ENCODE results near the gene UFD1. TPM values are rescaled to one million over a fixed set of nuclear protein-coding genes. Genes with fewer than 3 reads are reported as not detected.

Gene UFD1
- total and polyA plus RNA-seq, 2 of the 4 experiments (the other 2 are of a cell fraction) = 149 to 152 TPM

GRCh38 chr22:19519041-19519926 is 40.3 kb upstream of the UFD1 start:
- H3K56ac ChIP-seq (ENCODE audit: extremely low read depth, insufficient read depth, low read length) = no peak overlapping the region
- intact Hi-C loops (cut with micrococcal nuclease) = no loop called here
- 100% methylated on average over 3 of the region's 17 CpGs; no CpG with 5 or more reads in 1 of the 2 experiments for WGBS, 2 experiments (ENCODE audit: extremely low coverage in 2 of 2, insufficient read length in 1 of 2)
- no peak overlapping the region for H3K23ac ChIP-seq (ENCODE audit: low read depth, low read length)
- TF ChIP-seq BHLHE40 (IDR thresholded peaks at IDR 0.05; ENCODE audit: low read depth, low read length) (no peak), POLR2A (IDR thresholded peaks at IDR 0.05; ENCODE audit: low read depth, low read length) (no peak), CHD1 (IDR thresholded peaks at IDR 0.05; ENCODE audit: low read depth, low read length) (no peak), MAFK (IDR thresholded peaks at IDR 0.05; ENCODE audit: low read depth, low read length) (no peak), SMC3 (IDR thresholded peaks at IDR 0.05; ENCODE audit: low read depth, low read length) (no peak), RFX5 (IDR thresholded peaks at IDR 0.05; ENCODE audit: low read depth, low read length) (no peak), CEBPB (IDR thresholded peaks at IDR 0.05; ENCODE audit: low read depth, low read length) (no peak)
- DNase-seq (no peak), ATAC-seq (ENCODE audit: low read depth) (no peak)
- ChIA-PET POLR2A (ENCODE audit: unreplicated experiment) (no interaction called here), CTCF (no interaction called here)
- BruUV-seq (replicated peaks) = no TSS peak
- H3K4ac ChIP-seq (ENCODE audit: low read depth, low read length) = no peak overlapping the region
- dilution Hi-C loops (cut with HindIII; ENCODE audit: low sequenced_read_pairs, unreplicated experiment) = no loop called here
- H2BK5ac ChIP-seq (ENCODE audit: low read depth, low read length, poor library complexity, severe bottlenecking) = no peak overlapping the region
- no peak overlapping the region for H3K4me2 ChIP-seq (ENCODE audit: low read depth, low read length)
- no peaks in the 10 kb centered on the region for H3K36me3 ChIP-seq (ENCODE audit: control insufficient read depth, insufficient read depth, low read length)
- H2BK120ac ChIP-seq (ENCODE audit: low read depth, low read length) = no peak overlapping the region
- H3K27me3 ChIP-seq (ENCODE audit: control insufficient read depth, insufficient read depth, low read length) = peaks cover 14% of the 10 kb centered on the region
- no peak overlapping the region for H4K8ac ChIP-seq (ENCODE audit: low read depth in 2 of 2, low read length in 2 of 2)
- no peaks in the 10 kb centered on the region for H3K9me1 ChIP-seq (ENCODE audit: insufficient read depth, low read length)
- H4K5ac ChIP-seq (ENCODE audit: low read depth, low read length) = no peak overlapping the region
- no peak overlapping the region for H3K14ac ChIP-seq (replicated peaks; ENCODE audit: low read depth, low read length)
- H4K91ac ChIP-seq (ENCODE audit: insufficient read depth, low read depth, low read length) = no peak overlapping the region
- no peak overlapping the region for H3K27ac ChIP-seq (ENCODE audit: insufficient read depth, low read length)
- no peak overlapping the region for H2AK5ac ChIP-seq (ENCODE audit: low read depth, low read length)
- H3K4me1 ChIP-seq (ENCODE audit: control insufficient read depth, insufficient read depth, low read length) = no peaks in the 10 kb centered on the region; the same call in 1 of the 2 replicates
- H3K79me1 ChIP-seq (ENCODE audit: low read depth in 1 of 2, low read length in 2 of 2) = no peaks in the 10 kb centered on the region
- H2BK15ac ChIP-seq (ENCODE audit: low read depth, low read length) = no peak overlapping the region
- H3K9me3 ChIP-seq (ENCODE audit: control insufficient read depth, insufficient read depth, low read length) = no peaks in the 10 kb centered on the region
- H3K9ac ChIP-seq (ENCODE audit: low read depth, low read length) = no peak overlapping the region
- in situ Hi-C loops (cut with MboI; ENCODE audit: low sequenced_read_pairs) = no loop called here
- no peak overlapping the region for H3K18ac ChIP-seq (ENCODE audit: low read depth, low read length)
- H2AFZ ChIP-seq (replicated peaks; ENCODE audit: low read length, poor library complexity) = no peak overlapping the region
- peak overlapping the region; percentile 5 for H2AK9ac ChIP-seq (replicated peaks; ENCODE audit: low read depth, low read length, poor library complexity)
- peaks cover 4% of the 10 kb centered on the region for H4K20me1 ChIP-seq (ENCODE audit: insufficient read depth, low read length)
- no peak overlapping the region for H3K4me3 ChIP-seq (ENCODE audit: insufficient read depth, low read depth, low read length)
- H2BK20ac ChIP-seq (ENCODE audit: low read depth, low read length) = no peak overlapping the region
